A549 (cell line): ENCODE results near the gene EVPL.

Source experiments
- CHD4 ChIP-seq: fragments of 200-600 bp; sonication (generic); IDR thresholded peaks from 2 replicates; pipeline ENCODE4 v1.6.1; 2016; ENCODE audit warnings: antibody characterized with exemption, mild to moderate bottlenecking, borderline replicate concordance
- ESRRA ChIP-seq: fragments of 150-350 bp; IDR thresholded peaks from 2 replicates; pipeline ENCODE4 v1.6.1; 2014; ENCODE audit warnings: mild to moderate bottlenecking, low read length, borderline replicate concordance
- JUNB ChIP-seq: fragments of >200 bp; sonication (Bioruptor Twin); formaldehyde crosslinking; IDR thresholded peaks from 2 replicates; pipeline ENCODE4 v1.6.1; 2016
- POLR2AphosphoS2 ChIP-seq: conservative IDR thresholded peaks from 2 replicates; pipeline ENCODE4 v1.6.1; 2012; ENCODE audit warnings: low read length, improper control_type of control experiment, inconsistent platforms
- RAD21 ChIP-seq, 2 experiments: fragments of >200 bp in 1 of 2; sonication (Bioruptor Twin) in 1 of 2; formaldehyde crosslinking in 1 of 2; IDR thresholded peaks in 1 of 2; conservative IDR thresholded peaks in 1 of 2; 2 replicates in 1 of 2; 3 replicates in 1 of 2; pipeline ENCODE4 v1.6.1; 2012 to 2018; ENCODE audit warnings: inconsistent platforms in 1 of 2
- TF ChIP-seq, protein P1 (sequence below): fragments of >200 bp; sonication (Bioruptor Twin); formaldehyde crosslinking; IDR thresholded peaks from 3 replicates; pipeline ENCODE4 v1.5.1; 2016
- TF ChIP-seq, protein P2 (sequence below): fragments of 250-450 bp; sonication (Bioruptor Pico); IDR thresholded peaks from 2 replicates; pipeline ENCODE4 v1.5.0; 2020; ENCODE audit warnings: low read depth, mild to moderate bottlenecking, moderate library complexity

DNA sequence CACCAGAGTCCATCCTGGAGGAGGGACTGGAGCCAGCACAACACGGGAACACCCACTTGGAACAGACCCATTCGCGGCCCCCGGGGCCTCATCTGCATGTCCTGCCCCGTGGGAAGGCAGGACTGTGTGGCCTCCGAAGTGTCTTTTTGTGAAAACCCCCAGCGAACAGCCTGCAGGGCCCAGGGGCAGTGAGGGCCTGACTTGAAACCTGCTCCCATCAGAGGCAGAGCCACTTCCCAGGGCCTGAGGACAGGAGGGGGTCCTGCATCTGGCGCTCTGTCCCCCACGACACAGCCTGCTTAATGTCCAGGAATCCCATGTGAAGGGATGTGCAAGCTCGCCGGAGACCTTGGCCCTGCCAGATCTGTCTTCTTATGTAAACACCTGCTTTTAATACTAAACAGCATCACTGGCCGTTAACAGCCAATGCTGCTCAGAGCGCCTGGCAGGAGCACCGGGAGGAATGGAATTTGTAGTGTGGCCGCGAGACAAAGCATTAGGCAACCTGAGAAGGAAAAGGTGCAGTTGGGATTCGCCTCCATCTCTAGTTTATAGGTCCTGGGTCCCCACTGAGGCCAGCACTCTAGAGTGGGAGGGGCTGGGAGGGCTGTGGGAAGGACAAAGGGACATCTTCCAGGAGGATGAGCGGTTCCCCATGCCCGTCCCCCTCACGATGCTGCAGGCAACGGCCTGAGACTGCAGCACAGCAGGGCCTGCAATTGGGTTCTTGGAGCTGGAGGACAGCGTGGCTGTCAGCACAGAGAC, 9.6 kb upstream of the EVPL start:
- TF ChIP-seq RAD21 (conservative IDR thresholded peaks at IDR 0.05 in 1 of 2, IDR thresholded peaks at IDR 0.05 in 1 of 2) (no peak), CHD4 (no peak), POLR2AphosphoS2 (no peak), JUNB (no peak), ESRRA (no peak)
- TF ChIP-seq, protein P1, sequence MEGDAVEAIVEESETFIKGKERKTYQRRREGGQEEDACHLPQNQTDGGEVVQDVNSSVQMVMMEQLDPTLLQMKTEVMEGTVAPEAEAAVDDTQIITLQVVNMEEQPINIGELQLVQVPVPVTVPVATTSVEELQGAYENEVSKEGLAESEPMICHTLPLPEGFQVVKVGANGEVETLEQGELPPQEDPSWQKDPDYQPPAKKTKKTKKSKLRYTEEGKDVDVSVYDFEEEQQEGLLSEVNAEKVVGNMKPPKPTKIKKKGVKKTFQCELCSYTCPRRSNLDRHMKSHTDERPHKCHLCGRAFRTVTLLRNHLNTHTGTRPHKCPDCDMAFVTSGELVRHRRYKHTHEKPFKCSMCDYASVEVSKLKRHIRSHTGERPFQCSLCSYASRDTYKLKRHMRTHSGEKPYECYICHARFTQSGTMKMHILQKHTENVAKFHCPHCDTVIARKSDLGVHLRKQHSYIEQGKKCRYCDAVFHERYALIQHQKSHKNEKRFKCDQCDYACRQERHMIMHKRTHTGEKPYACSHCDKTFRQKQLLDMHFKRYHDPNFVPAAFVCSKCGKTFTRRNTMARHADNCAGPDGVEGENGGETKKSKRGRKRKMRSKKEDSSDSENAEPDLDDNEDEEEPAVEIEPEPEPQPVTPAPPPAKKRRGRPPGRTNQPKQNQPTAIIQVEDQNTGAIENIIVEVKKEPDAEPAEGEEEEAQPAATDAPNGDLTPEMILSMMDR: no peak
- TF ChIP-seq, protein P2, sequence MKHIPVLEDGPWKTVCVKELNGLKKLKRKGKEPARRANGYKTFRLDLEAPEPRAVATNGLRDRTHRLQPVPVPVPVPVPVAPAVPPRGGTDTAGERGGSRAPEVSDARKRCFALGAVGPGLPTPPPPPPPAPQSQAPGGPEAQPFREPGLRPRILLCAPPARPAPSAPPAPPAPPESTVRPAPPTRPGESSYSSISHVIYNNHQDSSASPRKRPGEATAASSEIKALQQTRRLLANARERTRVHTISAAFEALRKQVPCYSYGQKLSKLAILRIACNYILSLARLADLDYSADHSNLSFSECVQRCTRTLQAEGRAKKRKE (CRISPR knock-in tag): no peak
